GM18520 (cell line): ENCODE results near the gene CD6.

ENCODE experiments used
- ATAC-seq: cut with Tn5 transposase; IDR thresholded peaks from one replicate; pipeline ENCODE4 v1.9.1; 2021; ENCODE audit not compliant: unreplicated experiment

CD6 gene

GRCh38 chr11:60971520-60971919, at the start of gene CD6:
CD6 (plus strand) TSS chr11:60971680; CDS start chr11:60971866, 186 bp downstream.
- no peak for ATAC-seq

GRCh38 chr11:60921777-60922335, 49.6 kb upstream of the CD6 start:
- ATAC-seq, result no peak

GRCh38 chr11:60922906-60923305, 48.6 kb upstream of the CD6 start:
- no peak for ATAC-seq

GRCh38 chr11:60923326-60923725, 48.2 kb upstream of the CD6 start:
- ATAC-seq, result no peak

- no peak for ATAC-seq
Observed at GRCh38 chr11:60923800-60924109, 47.7 kb upstream of the CD6 start.

- no peak for ATAC-seq
Observed at GRCh38 chr11:60924110-60924905, 47.2 kb upstream of the CD6 start, which contains the start of gene TMEM132A. TMEM132A (plus strand) TSS chr11:60924460; CDS start chr11:60924634, 174 bp downstream.

- no peak for ATAC-seq
Observed at GRCh38 chr11:60924906-60925853, 46.3 kb upstream of the CD6 start.

- no peak for ATAC-seq
Observed at GRCh38 chr11:60925868-60926267, 45.6 kb upstream of the CD6 start.

GRCh38 chr11:60926500-60926899, 45.0 kb upstream of the CD6 start:
- ATAC-seq, result no peak

GRCh38 chr11:60927061-60927592, 44.4 kb upstream of the CD6 start:
- ATAC-seq, result no peak

- ATAC-seq, result no peak
Observed at GRCh38 chr11:60927600-60927999, 43.9 kb upstream of the CD6 start.

GRCh38 chr11:60928563-60929001, 42.9 kb upstream of the CD6 start:
- ATAC-seq, result no peak

GRCh38 chr11:60929764-60930163, 41.7 kb upstream of the CD6 start:
- ATAC-seq, result no peak

GRCh38 chr11:60930394-60930793, 41.1 kb upstream of the CD6 start:
- no peak for ATAC-seq

GRCh38 chr11:60931917-60932316, 39.6 kb upstream of the CD6 start:
- ATAC-seq, result no peak

GRCh38 chr11:60932605-60933356, 38.7 kb upstream of the CD6 start:
- no peak for ATAC-seq

- no peak for ATAC-seq
Observed at GRCh38 chr11:60933416-60934123, 37.9 kb upstream of the CD6 start.

- no peak for ATAC-seq
Observed at GRCh38 chr11:60934124-60934789, 37.2 kb upstream of the CD6 start.

- no peak for ATAC-seq
Observed at GRCh38 chr11:60934790-60935605, 36.5 kb upstream of the CD6 start.
